Ishikawa (cell line): Measurements from ENCODE around the gene COX8C.

ENCODE experiments used
- CEBPB ChIP-seq: IDR thresholded peaks from 2 replicates; pipeline ENCODE4 v1.6.1; 2012
- CREB1 ChIP-seq: IDR thresholded peaks from 2 replicates; pipeline ENCODE4 v1.6.1; 2012; ENCODE audit warnings: low read depth
- EGR1 ChIP-seq: IDR thresholded peaks from 2 replicates; pipeline ENCODE4 v1.6.1; 2012
- EP300 ChIP-seq: IDR thresholded peaks from 2 replicates; pipeline ENCODE4 v1.6.1; 2012; ENCODE audit warnings: borderline replicate concordance
- FOXM1 ChIP-seq: IDR thresholded peaks from 2 replicates; pipeline ENCODE4 v1.6.1; 2012; ENCODE audit warnings: low read depth, borderline replicate concordance
- MAX ChIP-seq: IDR thresholded peaks from 2 replicates; pipeline ENCODE4 v1.6.1; 2012
- NFIC ChIP-seq: IDR thresholded peaks from 2 replicates; pipeline ENCODE4 v1.6.1; 2012
- RAD21 ChIP-seq: IDR thresholded peaks from 2 replicates; pipeline ENCODE4 v1.6.1; 2012; ENCODE audit warnings: low read depth
- REST ChIP-seq: IDR thresholded peaks from 2 replicates; pipeline ENCODE4 v1.6.1; 2012; ENCODE audit warnings: low read depth, mild to moderate bottlenecking
- TAF1 ChIP-seq: IDR thresholded peaks from 2 replicates; pipeline ENCODE4 v1.6.1; 2012; ENCODE audit warnings: low read depth, mild to moderate bottlenecking
- TCF12 ChIP-seq: IDR thresholded peaks from 2 replicates; pipeline ENCODE4 v1.6.1; 2012; ENCODE audit warnings: low read depth
- TEAD4 ChIP-seq: IDR thresholded peaks from 2 replicates; pipeline ENCODE4 v1.6.1; 2012
- USF1 ChIP-seq: IDR thresholded peaks from 2 replicates; pipeline ENCODE4 v1.6.1; 2012
- YY1 ChIP-seq: IDR thresholded peaks from 2 replicates; pipeline ENCODE4 v1.6.1; 2012; ENCODE audit warnings: low read depth
- ZBTB7A ChIP-seq: IDR thresholded peaks from 2 replicates; pipeline ENCODE4 v1.6.1; 2012; ENCODE audit warnings: low read depth

COX8C gene

GRCh38 chr14:93305725-93306418 is 41.1 kb upstream of the COX8C start:
- TF ChIP-seq MAX: no peak
- no peak for TF ChIP-seq EGR1
- no peak for TF ChIP-seq EP300

GRCh38 chr14:93306812-93307211 is 40.2 kb upstream of the COX8C start:
- no peak for TF ChIP-seq FOXM1
- TF ChIP-seq TEAD4: no peak
- no peak for TF ChIP-seq RAD21
- TF ChIP-seq CREB1: no peak
- no peak for TF ChIP-seq TAF1
- TF ChIP-seq ZBTB7A: no peak
- no peak for TF ChIP-seq NFIC
- TF ChIP-seq YY1: no peak
- no peak for TF ChIP-seq REST
- no peak for TF ChIP-seq MAX
- TF ChIP-seq CEBPB: no peak
- TF ChIP-seq EGR1: no peak
- TF ChIP-seq EP300: no peak

GRCh38 chr14:93308686-93309345 is 38.2 kb upstream of the COX8C start:
- TF ChIP-seq USF1 (no peak), REST (no peak), ZBTB7A (no peak), YY1 (no peak), EGR1 (no peak), TCF12 (no peak), CREB1 (no peak), TAF1 (no peak), NFIC (no peak), RAD21 (no peak), EP300 (no peak), CEBPB (no peak), MAX (no peak), FOXM1 (no peak), TEAD4 (no peak)

GRCh38 chr14:93309427-93309966 is 37.5 kb upstream of the COX8C start:
- no peak for TF ChIP-seq MAX
- no peak for TF ChIP-seq YY1
- no peak for TF ChIP-seq ZBTB7A
- TF ChIP-seq TAF1: no peak
- TF ChIP-seq NFIC: no peak
- TF ChIP-seq FOXM1: no peak
- no peak for TF ChIP-seq CREB1
- TF ChIP-seq TCF12: no peak
- no peak for TF ChIP-seq RAD21
- TF ChIP-seq EGR1: no peak
- no peak for TF ChIP-seq CEBPB

- TF ChIP-seq CEBPB (no peak), YY1 (no peak), RAD21 (no peak), TAF1 (no peak), TCF12 (no peak), USF1 (no peak), CREB1 (no peak), TEAD4 (no peak), ZBTB7A (no peak), MAX (no peak), EGR1 (no peak), EP300 (no peak), NFIC (no peak), FOXM1 (no peak), REST (no peak)
These were observed 35.9 kb upstream of the COX8C start for GRCh38 chr14:93311082-93311481.
